WERI-Rb-1 (cell line): Measurements from ENCODE around the gene GLI1.
"Not testable (repeated sequence)": the region's sequence is repeated elsewhere in the genome, so short reads cannot be mapped to it uniquely, and the experiment has no call there.

Experiments
- DNase-seq: peaks from one replicate; pipeline ENCODE4 v3.0.0-alpha.2; 2020
- H3K27ac ChIP-seq: fragments of 250-450 bp; sonication (Bioruptor Pico); 2 replicates; pipeline ENCODE4 v1.5.1; 2020; ENCODE audit warnings: mild to moderate bottlenecking, moderate library complexity
- H3K27me3 ChIP-seq: fragments of 250-450 bp; sonication (Bioruptor Pico); 2 replicates; pipeline ENCODE4 v1.5.1; 2021; ENCODE audit warnings: mild to moderate bottlenecking, low read depth, moderate library complexity; ENCODE audit not compliant: insufficient read depth, severe bottlenecking
- H3K36me3 ChIP-seq: fragments of 250-450 bp; sonication (Bioruptor Pico); 2 replicates; pipeline ENCODE4 v1.5.1; 2020; ENCODE audit warnings: mild to moderate bottlenecking, moderate library complexity
- H3K4me3 ChIP-seq: 2 replicates; pipeline ENCODE4 v1.5.1; 2011; ENCODE audit warnings: low read depth, mild to moderate bottlenecking, control low read depth, low read length
- H3K9me3 ChIP-seq: fragments of 250-450 bp; sonication (Bioruptor Pico); 2 replicates; pipeline ENCODE4 v1.5.1; 2021; ENCODE audit warnings: mild to moderate bottlenecking, moderate library complexity; ENCODE audit not compliant: severe bottlenecking
- CTCF ChIP-seq: IDR thresholded peaks from 2 replicates; pipeline ENCODE4 v1.5.1; 2011; ENCODE audit warnings: low read depth, mild to moderate bottlenecking, control low read depth, inconsistent platforms, low read length

Gene GLI1

GRCh38 chr12:57514720-57515407, 55.3 kb downstream of the GLI1 start:
- TF ChIP-seq CTCF = no peak
- Histone ChIP-seq H3K27me3 (no peaks in the 10 kb centered on the region), H3K27ac (no peak overlapping the region; the same call in 1 of the 2 replicates), H3K4me3 (no peak overlapping the region), H3K9me3 (no peaks in the 10 kb centered on the region), H3K36me3 (peaks cover 97% of the 10 kb centered on the region)
- DNase-seq = no peak

- no peaks in the 10 kb centered on the region for H3K9me3 ChIP-seq
- no peak overlapping the region for H3K4me3 ChIP-seq
- H3K27me3 ChIP-seq = no peaks in the 10 kb centered on the region
- H3K36me3 ChIP-seq = peaks cover 95% of the 10 kb centered on the region
- no peak for TF ChIP-seq CTCF
- DNase-seq = no peak
- H3K27ac ChIP-seq = no peak overlapping the region; the same call in 1 of the 2 replicates
Observed at GRCh38 chr12:57515408-57515933, 55.9 kb downstream of the GLI1 start.

GRCh38 chr12:57515934-57516541, 56.5 kb downstream of the GLI1 start:
- TF ChIP-seq CTCF = no peak
- Histone ChIP-seq H3K9me3 (no peaks in the 10 kb centered on the region), H3K36me3 (peaks cover 89% of the 10 kb centered on the region), H3K27ac (no peak overlapping the region), H3K27me3 (no peaks in the 10 kb centered on the region), H3K4me3 (no peak overlapping the region)
- DNase-seq = no peak

GRCh38 chr12:57516617-57517153, 57.1 kb downstream of the GLI1 start:
- DNase-seq = no peak
- H3K9me3 ChIP-seq = no peaks in the 10 kb centered on the region
- H3K4me3 ChIP-seq = no peak overlapping the region
- H3K27ac ChIP-seq = 0 out of 2 replicates have a peak overlapping the region, but pooled peaks have one; percentile 15
- no peak for TF ChIP-seq CTCF
- no peaks in the 10 kb centered on the region for H3K27me3 ChIP-seq
- peaks cover 83% of the 10 kb centered on the region for H3K36me3 ChIP-seq

GRCh38 chr12:57517187-57517586, 57.6 kb downstream of the GLI1 start:
- no peaks in the 10 kb centered on the region for H3K27me3 ChIP-seq
- 0 out of 2 replicates have a peak overlapping the region, but pooled peaks have one; percentile 15 for H3K27ac ChIP-seq
- H3K9me3 ChIP-seq = no peaks in the 10 kb centered on the region
- no peak overlapping the region for H3K4me3 ChIP-seq
- TF ChIP-seq CTCF = no peak
- no peak for DNase-seq
- peaks cover 78% of the 10 kb centered on the region for H3K36me3 ChIP-seq

GRCh38 chr12:57517718-57518117, 58.1 kb downstream of the GLI1 start:
- H3K36me3 ChIP-seq = peaks cover 72% of the 10 kb centered on the region
- DNase-seq, H3K9me3 ChIP-seq, H3K27me3 ChIP-seq, H3K4me3 ChIP-seq, H3K27ac ChIP-seq: not testable (repeated sequence)
